Measurements from ENCODE around the gene IL1RN.

IL1RN gene

GRCh38 chr2:113113807-113114206 lies 13.6 kb upstream of the IL1RN start:
- TF ChIP-seq POLR2A (IDR thresholded peaks at IDR 0.05; ENCODE audit: low read depth, low read length), result no peak
- DNase-seq (ENCODE audit: insufficient read length, low spot score) (no peak), FAIRE-seq (no peak)

GRCh38 chr2:113114224-113114945 lies 13.0 kb upstream of the IL1RN start:
- DNase-seq (ENCODE audit: insufficient read length, low spot score) (no peak), FAIRE-seq (no peak)
- TF ChIP-seq POLR2A (IDR thresholded peaks at IDR 0.05; ENCODE audit: low read depth, low read length), result no peak

- DNase-seq (ENCODE audit: insufficient read length, low spot score), result no peak
- no peak for TF ChIP-seq POLR2A (IDR thresholded peaks at IDR 0.05; ENCODE audit: low read depth, low read length)
- FAIRE-seq, result no peak
Observed at GRCh38 chr2:113114996-113115395, 12.4 kb upstream of the IL1RN start.

- DNase-seq (ENCODE audit: insufficient read length, low spot score) (no peak), FAIRE-seq (no peak)
- TF ChIP-seq POLR2A (IDR thresholded peaks at IDR 0.05; ENCODE audit: low read depth, low read length), result no peak
Observed at GRCh38 chr2:113116100-113116958, 11.1 kb upstream of the IL1RN start.

- no peak for DNase-seq (ENCODE audit: insufficient read length, low spot score)
Observed at GRCh38 chr2:113117541-113118262, 9.7 kb upstream of the IL1RN start.

GRCh38 chr2:113118263-113118657 lies 9.1 kb upstream of the IL1RN start:
- no peak for TF ChIP-seq POLR2A (IDR thresholded peaks at IDR 0.05; ENCODE audit: low read depth, low read length)
- FAIRE-seq, result no peak
- no peak for DNase-seq (ENCODE audit: insufficient read length, low spot score)

More at GRCh38 chr2:113117541-113118262, 9.7 kb upstream of the IL1RN start:
- FAIRE-seq, result no peak
- no peak for TF ChIP-seq POLR2A (IDR thresholded peaks at IDR 0.05; ENCODE audit: low read depth, low read length)

GRCh38 chr2:113119111-113119510 lies 8.3 kb upstream of the IL1RN start:
- DNase-seq (ENCODE audit: insufficient read length, low spot score) (no peak), FAIRE-seq (no peak)
- no peak for TF ChIP-seq POLR2A (IDR thresholded peaks at IDR 0.05; ENCODE audit: low read depth, low read length)

GRCh38 chr2:113120861-113121260 lies 6.5 kb upstream of the IL1RN start:
- no peak for TF ChIP-seq POLR2A (IDR thresholded peaks at IDR 0.05; ENCODE audit: low read depth, low read length)
- FAIRE-seq (no peak), DNase-seq (ENCODE audit: insufficient read length, low spot score) (no peak)

GRCh38 chr2:113122364-113122763 lies 5.0 kb upstream of the IL1RN start:
- FAIRE-seq, result no peak
- no peak for TF ChIP-seq POLR2A (IDR thresholded peaks at IDR 0.05; ENCODE audit: low read depth, low read length)
- DNase-seq (ENCODE audit: insufficient read length, low spot score), result no peak

- DNase-seq (ENCODE audit: insufficient read length, low spot score), result no peak
- TF ChIP-seq POLR2A (IDR thresholded peaks at IDR 0.05; ENCODE audit: low read depth, low read length), result no peak
- no peak for FAIRE-seq
Observed at GRCh38 chr2:113123726-113124125, 3.7 kb upstream of the IL1RN start.

GRCh38 chr2:113124181-113124961 lies 3.0 kb upstream of the IL1RN start:
- FAIRE-seq (no peak), DNase-seq (ENCODE audit: insufficient read length, low spot score) (peak; percentile 25)
- TF ChIP-seq POLR2A (IDR thresholded peaks at IDR 0.05; ENCODE audit: low read depth, low read length), result no peak

GRCh38 chr2:113124984-113125855 lies 2.2 kb upstream of the IL1RN start:
- TF ChIP-seq POLR2A (IDR thresholded peaks at IDR 0.05; ENCODE audit: low read depth, low read length), result no peak
- FAIRE-seq, result no peak
- no peak for DNase-seq (ENCODE audit: insufficient read length, low spot score)

All from H54 (cell line).